MM.1S (cell line): ENCODE measurements around the gene CSNK2A3.
"Not testable (repeated sequence)": the region's sequence is repeated elsewhere in the genome, so short reads cannot be mapped to it uniquely, and the experiment has no call there.

Experiments
- CTCF ChIP-seq: fragments of 300-600 bp; sonication (generic); IDR thresholded peaks from 2 replicates; pipeline ENCODE4 v1.5.1; 2016; ENCODE audit warnings: antibody characterized with exemption, low read length, mixed read lengths
- EZH2 ChIP-seq: fragments of 300-600 bp; sonication (generic); optimal IDR thresholded peaks from 2 replicates; pipeline ENCODE3; 2017; ENCODE audit warnings: low read depth, mild to moderate bottlenecking, antibody characterized with exemption, low read length, mixed read lengths

- not testable (repeated sequence) for TF ChIP-seq CTCF, EZH2
Measured at GRCh38 chr11:11352878-11353277, at the start of gene CSNK2A3.
